Progenitor cell of endocrine pancreas (in vitro differentiated cells): ENCODE data around the gene DPP10. TPM values are rescaled to one million over a fixed set of nuclear protein-coding genes. Genes with fewer than 3 reads are reported as not detected.
A peak's percentile ranks its signal among the peaks of the same experiment; 100 is the strongest.

Experiments
- DNase-seq: peaks from one replicate; pipeline ENCODE4 v3.0.0; 2021; ENCODE audit warnings: low spot score; ENCODE audit not compliant: unreplicated experiment
- H3K27ac Mint-ChIP-seq: 2 replicates; pipeline ENCODE4 v1.8.0; 2021; ENCODE audit warnings: mild to moderate bottlenecking, moderate library complexity, mixed read lengths
- H3K27me3 Mint-ChIP-seq: 2 replicates; pipeline ENCODE4 v1.8.0; 2021; ENCODE audit warnings: mixed read lengths
- H3K36me3 Mint-ChIP-seq: 2 replicates; pipeline ENCODE4 v1.8.0; 2022; ENCODE audit warnings: mixed read lengths; ENCODE audit not compliant: insufficient read depth
- H3K4me1 Mint-ChIP-seq: 2 replicates; pipeline ENCODE4 v1.8.0; 2021; ENCODE audit warnings: low read depth, mixed read lengths
- H3K4me3 Mint-ChIP-seq: 2 replicates; pipeline ENCODE4 v1.8.0; 2021; ENCODE audit warnings: low read depth, mild to moderate bottlenecking, moderate library complexity, mixed read lengths
- H3K9me3 Mint-ChIP-seq: 2 replicates; pipeline ENCODE4 v1.8.0; 2021; ENCODE audit warnings: low read depth, mixed read lengths
- total RNA-seq: library from RNA; stranded (reverse); gene quantifications from 2 replicates; pipeline ENCODE4 v1.2.1, GENCODE V29; 2021
- TF ChIP-seq, protein P1 (sequence below): fragments of 200-600 bp; sonication (generic); IDR thresholded peaks from one replicate; pipeline ENCODE4 v1.5.0; 2021; ENCODE audit warnings: antibody characterized with exemption, mild to moderate bottlenecking; ENCODE audit not compliant: unreplicated experiment

DPP10 gene
- total RNA-seq, 1 donor from 2014 or later, result 44.6 TPM

DNA sequence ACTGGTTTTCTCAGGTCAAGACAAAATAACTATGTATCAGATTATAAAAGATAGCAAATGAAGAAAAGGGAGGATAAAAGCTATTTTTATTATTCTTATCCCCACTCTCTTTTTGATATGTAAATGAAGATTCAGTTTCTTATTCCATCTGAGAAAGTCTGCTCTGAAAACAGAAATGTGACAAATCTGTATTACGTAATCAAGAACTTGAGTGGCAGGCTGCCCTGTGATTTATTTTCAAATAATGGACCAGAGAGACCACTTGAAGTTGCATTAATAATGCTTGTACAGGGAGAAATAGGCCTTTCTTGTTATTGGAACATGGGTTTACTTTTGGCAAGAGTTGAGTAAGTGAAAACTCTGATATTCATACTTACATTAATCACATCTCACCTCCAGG, 727.4 kb downstream of the DPP10 start:
- Mint-ChIP-seq H3K9me3 (peaks cover 4% of the 10 kb centered on the region), H3K27me3 (no peaks in the 10 kb centered on the region), H3K4me1 (peaks cover 23% of the 10 kb centered on the region)

DNA sequence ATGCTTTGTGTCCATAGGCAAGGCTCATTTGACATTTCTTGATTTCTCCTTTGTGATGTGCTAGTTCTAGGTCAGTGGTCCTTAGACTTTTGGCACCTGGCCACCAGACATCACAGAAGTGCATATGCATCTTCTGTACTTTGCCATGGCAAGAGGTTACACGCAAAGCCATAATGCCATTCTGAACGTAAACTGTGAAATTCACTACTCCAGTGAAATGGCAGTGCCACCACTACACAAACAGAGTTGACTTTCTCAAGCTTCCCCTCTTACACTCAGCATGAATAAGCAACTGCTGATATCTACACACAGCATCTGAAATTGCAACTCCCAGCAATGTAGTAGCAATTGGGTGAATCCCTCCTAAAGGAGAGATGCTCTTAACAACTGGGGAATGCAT, 729.3 kb downstream of the DPP10 start:
- H3K36me3 Mint-ChIP-seq, result peaks cover 3% of the 10 kb centered on the region
- TF ChIP-seq, protein P1, sequence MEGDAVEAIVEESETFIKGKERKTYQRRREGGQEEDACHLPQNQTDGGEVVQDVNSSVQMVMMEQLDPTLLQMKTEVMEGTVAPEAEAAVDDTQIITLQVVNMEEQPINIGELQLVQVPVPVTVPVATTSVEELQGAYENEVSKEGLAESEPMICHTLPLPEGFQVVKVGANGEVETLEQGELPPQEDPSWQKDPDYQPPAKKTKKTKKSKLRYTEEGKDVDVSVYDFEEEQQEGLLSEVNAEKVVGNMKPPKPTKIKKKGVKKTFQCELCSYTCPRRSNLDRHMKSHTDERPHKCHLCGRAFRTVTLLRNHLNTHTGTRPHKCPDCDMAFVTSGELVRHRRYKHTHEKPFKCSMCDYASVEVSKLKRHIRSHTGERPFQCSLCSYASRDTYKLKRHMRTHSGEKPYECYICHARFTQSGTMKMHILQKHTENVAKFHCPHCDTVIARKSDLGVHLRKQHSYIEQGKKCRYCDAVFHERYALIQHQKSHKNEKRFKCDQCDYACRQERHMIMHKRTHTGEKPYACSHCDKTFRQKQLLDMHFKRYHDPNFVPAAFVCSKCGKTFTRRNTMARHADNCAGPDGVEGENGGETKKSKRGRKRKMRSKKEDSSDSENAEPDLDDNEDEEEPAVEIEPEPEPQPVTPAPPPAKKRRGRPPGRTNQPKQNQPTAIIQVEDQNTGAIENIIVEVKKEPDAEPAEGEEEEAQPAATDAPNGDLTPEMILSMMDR, result no peak
- H3K9me3 Mint-ChIP-seq, result peaks cover 4% of the 10 kb centered on the region
- peaks cover 21% of the 10 kb centered on the region for H3K4me1 Mint-ChIP-seq
- no peak overlapping the region for H3K4me3 Mint-ChIP-seq
- DNase-seq, result no peak
- H3K27me3 Mint-ChIP-seq, result no peaks in the 10 kb centered on the region
- no peak overlapping the region for H3K27ac Mint-ChIP-seq

More for the DNA sequence above, 727.4 kb downstream of the DPP10 start:
- H3K27ac Mint-ChIP-seq, result peak overlapping the region; percentile 56
- peaks cover 3% of the 10 kb centered on the region for H3K36me3 Mint-ChIP-seq
- DNase-seq, result no peak
- TF ChIP-seq, protein P1, result no peak
- H3K4me3 Mint-ChIP-seq, result no peak overlapping the region

DNA sequence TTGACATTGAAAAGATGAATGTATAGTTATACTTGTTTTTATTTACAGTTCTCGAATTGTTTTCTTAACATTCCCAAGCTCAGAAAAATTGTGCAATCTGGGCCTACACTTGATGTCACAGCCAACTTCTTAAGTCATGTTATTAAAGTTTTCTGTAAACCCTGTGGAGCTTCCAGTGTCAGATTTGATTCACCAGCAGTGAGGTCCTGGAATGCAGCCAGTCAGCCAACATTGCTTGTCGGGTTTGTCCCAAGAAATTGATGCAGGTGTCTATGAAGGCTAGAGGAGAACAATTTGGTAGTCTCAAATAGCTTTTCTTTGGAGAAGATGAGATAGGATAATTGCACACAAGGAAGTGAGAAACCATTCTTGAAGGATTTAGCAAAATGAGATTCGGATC, 732.2 kb downstream of the DPP10 start:
- DNase-seq, result no peak
- H3K27ac Mint-ChIP-seq, result no peak overlapping the region
- H3K4me1 Mint-ChIP-seq, result peaks cover 1% of the 10 kb centered on the region
- H3K4me3 Mint-ChIP-seq, result no peak overlapping the region
- H3K36me3 Mint-ChIP-seq, result peaks cover 2% of the 10 kb centered on the region
- no peaks in the 10 kb centered on the region for H3K27me3 Mint-ChIP-seq
- peaks cover 4% of the 10 kb centered on the region for H3K9me3 Mint-ChIP-seq
- TF ChIP-seq, protein P1, result no peak

DNA sequence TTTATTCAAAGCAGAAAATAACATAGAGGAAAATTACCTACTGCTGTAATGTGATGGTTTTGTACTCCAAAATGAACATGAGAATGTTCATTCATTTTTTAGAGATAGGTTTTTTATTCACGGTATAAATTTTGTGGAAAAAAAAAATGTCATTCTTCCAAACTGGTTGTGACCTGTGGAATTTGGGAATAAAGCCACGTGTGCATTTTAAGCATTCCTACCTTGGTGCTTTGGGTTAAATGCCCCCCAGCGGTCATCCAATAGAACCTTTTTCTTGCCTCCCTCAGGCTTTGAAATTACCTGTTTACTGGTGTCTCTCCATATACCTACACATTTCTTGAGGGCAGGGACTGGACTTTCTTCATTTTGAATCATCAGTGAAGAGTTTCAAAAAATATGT, 740.7 kb downstream of the DPP10 start:
- Mint-ChIP-seq H3K9me3 (peaks cover 9% of the 10 kb centered on the region), H3K27ac (no peak overlapping the region), H3K4me1 (peaks cover 16% of the 10 kb centered on the region), H3K36me3 (peaks cover 2% of the 10 kb centered on the region), H3K4me3 (no peak overlapping the region), H3K27me3 (no peaks in the 10 kb centered on the region)
- no peak for DNase-seq
- TF ChIP-seq, protein P1, result no peak

DNA sequence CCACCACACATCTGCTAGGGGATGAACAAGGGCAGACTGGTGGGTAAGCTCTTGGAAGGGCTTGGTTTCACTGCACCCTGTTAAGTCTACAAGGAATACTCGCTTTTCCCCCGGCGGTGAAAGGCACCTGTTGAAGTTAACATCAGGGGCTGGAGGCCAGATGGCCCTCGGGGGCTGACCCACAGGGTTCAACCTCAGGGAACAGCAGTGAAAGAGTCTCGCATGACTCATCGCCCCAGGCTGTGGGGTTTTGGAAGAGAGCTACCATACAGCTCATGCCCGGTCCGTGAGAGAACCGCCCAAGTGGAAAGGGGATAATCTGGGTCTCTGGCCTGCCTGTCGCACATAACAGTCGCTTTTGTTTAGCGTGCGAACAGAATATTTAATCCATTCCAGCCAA, 748.0 kb downstream of the DPP10 start:
- Mint-ChIP-seq H3K9me3 (peaks cover 19% of the 10 kb centered on the region), H3K4me3 (no peak overlapping the region)
- no peak for DNase-seq

More for the DNA sequence above, 748.0 kb downstream of the DPP10 start:
- no peaks in the 10 kb centered on the region for H3K27me3 Mint-ChIP-seq
- H3K4me1 Mint-ChIP-seq, result peaks cover 3% of the 10 kb centered on the region
- H3K36me3 Mint-ChIP-seq, result peaks cover 11% of the 10 kb centered on the region
- TF ChIP-seq, protein P1, result no peak
- no peak overlapping the region for H3K27ac Mint-ChIP-seq
